Panc1 (cell line): Measurements from ENCODE around the gene GPR180. TPM values are rescaled to one million over a fixed set of nuclear protein-coding genes. Genes with fewer than 3 reads are reported as not detected.

Source experiments
- ATAC-seq: fragments of 200-7000 bp; cut with Tn5 transposase; 2 replicates; pipeline ENCODE4 v1.9.1; 2020; ENCODE audit warnings: mild to moderate bottlenecking, moderate library complexity
- BruUV-seq: library from RNA; stranded (reverse); fragments of 400-500 nt; replicated peaks from 2 replicates; lab custom pipeline; 2021; lab: Mats Ljungman, UMichigan
- CTCF ChIA-PET: fragments of 300-600 bp; sonication (Branson Sonifier 250); formaldehyde crosslinking; loops from one replicate; lab custom pipeline; 2022; ENCODE audit warnings: antibody characterized with exemption; lab: Charles Lee
- POLR2A ChIA-PET: fragments of 300-600 bp; sonication (Branson Sonifier 250); formaldehyde crosslinking; loops from one replicate; lab custom pipeline; 2022; ENCODE audit warnings: antibody characterized with exemption; lab: Charles Lee
- DNase-seq: peaks from one replicate; pipeline ENCODE4 v3.0.0-alpha.2; 2010; ENCODE audit warnings: low read depth, low spot score
- H3K27ac ChIP-seq: 2 replicates; pipeline ENCODE4 v1.5.1; 2011; ENCODE audit warnings: mild to moderate bottlenecking, low read length, inconsistent platforms
- H3K27me3 ChIP-seq: fragments of 200-500 bp; sonication (Bioruptor generic); 2 replicates; pipeline ENCODE4 v1.6.0; 2014; ENCODE audit warnings: low read length, inconsistent platforms; ENCODE audit not compliant: control insufficient read depth, insufficient read depth
- H3K36me3 ChIP-seq: fragments of 200-500 bp; sonication (Bioruptor generic); 2 replicates; pipeline ENCODE4 v1.5.1; 2014; ENCODE audit warnings: inconsistent platforms, mild to moderate bottlenecking, low read length, moderate library complexity; ENCODE audit not compliant: control insufficient read depth, insufficient read depth
- H3K4me1 ChIP-seq: 2 replicates; pipeline ENCODE4 v1.5.1; 2011; ENCODE audit warnings: inconsistent platforms, mild to moderate bottlenecking, low read length, moderate library complexity; ENCODE audit not compliant: control insufficient read depth, insufficient read depth
- H3K4me3 ChIP-seq, 2 experiments: 2 replicates each; pipeline ENCODE4 v1.5.1; 2011 to 2012; ENCODE audit warnings: low read depth in 2 of 2, low read length in 2 of 2, mild to moderate bottlenecking in 2 of 2, inconsistent platforms in 1 of 2, moderate library complexity in 1 of 2
- H3K9me3 ChIP-seq: fragments of 200-500 bp; sonication (Bioruptor generic); 2 replicates; pipeline ENCODE4 v1.5.1; 2014; ENCODE audit warnings: low read depth, mild to moderate bottlenecking, inconsistent platforms, low read length, moderate library complexity; ENCODE audit not compliant: control insufficient read depth, insufficient read depth
- CTCF ChIP-seq: fragments of 450-650 bp; IDR thresholded peaks from 2 replicates; pipeline ENCODE4 v1.5.1; 2017; ENCODE audit warnings: mild to moderate bottlenecking
- POLR2AphosphoS5 ChIP-seq: IDR thresholded peaks from 2 replicates; pipeline ENCODE4 v1.6.1; 2012; ENCODE audit warnings: mild to moderate bottlenecking, low read depth, low read length, moderate library complexity
- REST ChIP-seq, 2 experiments: IDR thresholded peaks; 2 replicates each; pipeline ENCODE4 v1.6.1; 2011 to 2012; ENCODE audit warnings: low read depth in 2 of 2, control low read depth in 1 of 2, low read length in 1 of 2, mild to moderate bottlenecking in 1 of 2, moderate library complexity in 1 of 2; ENCODE audit not compliant: insufficient read depth in 1 of 2
- SIN3A ChIP-seq: IDR thresholded peaks from 2 replicates; pipeline ENCODE4 v1.6.1; 2012; ENCODE audit warnings: low read depth, mild to moderate bottlenecking, low read length, moderate library complexity, borderline replicate concordance; ENCODE audit not compliant: insufficient read depth
- TCF7L2 ChIP-seq: IDR thresholded peaks from 2 replicates; pipeline ENCODE4 v1.6.1; 2011; ENCODE audit warnings: mild to moderate bottlenecking, low read depth, low read length, inconsistent platforms
- in situ Hi-C: cut with HindIII; loops from 2 replicates; pipeline ENCODE4 v1.10.0; 2016; ENCODE audit warnings: low sequenced_read_pairs, low pct_unique_long_range_greater_than_20kb
- intact Hi-C: fragments of 100-400 bp; cut with micrococcal nuclease; formaldehyde crosslinking; loops from one replicate; pipeline ENCODE4 v1.10.0; 2022; ENCODE audit not compliant: unreplicated experiment
- total RNA-seq: library from RNA; stranded (reverse); gene quantifications from one replicate; pipeline ENCODE4 v1.2.1, GENCODE V29; 2021; ENCODE audit not compliant: unreplicated experiment

Gene GPR180
- total RNA-seq, 1 experiment from 2014 or later, result 7.1 TPM

- ChIA-PET CTCF (interaction anchor here (1.4 kb wide), 1 partner anchor 738 kb away, joined by 4 read pairs; no protein-coding TSS in a partner anchor), POLR2A (no interaction called here)
- ATAC-seq (no peak), DNase-seq (no peak)
- no peaks in the 10 kb centered on the region for H3K4me1 ChIP-seq
- no peaks in the 10 kb centered on the region for H3K36me3 ChIP-seq
- no peak for TF ChIP-seq REST (IDR thresholded peaks at IDR 0.05; ENCODE audit: insufficient read depth in 1 of 2, low read depth in 2 of 2, low read length in 1 of 2)
- peak; percentile 35; the same call in 1 of the 2 replicates for TF ChIP-seq CTCF
- in situ Hi-C loops, result no loop called here
- intact Hi-C loops, result no loop called here
- no peak overlapping the region for H3K27ac ChIP-seq
- no peak overlapping the region for H3K4me3 ChIP-seq
- no TSS peak for BruUV-seq
- no peaks in the 10 kb centered on the region for H3K9me3 ChIP-seq
- H3K27me3 ChIP-seq, result no peaks in the 10 kb centered on the region; the same call in 1 of the 2 replicates
These were observed 59.2 kb downstream of the GPR180 start for GRCh38 chr13:94660695-94661326.

GRCh38 chr13:94661406-94661805, 59.7 kb downstream of the GPR180 start:
- ATAC-seq (no peak), DNase-seq (no peak)
- TF ChIP-seq CTCF (no peak), POLR2AphosphoS5 (no peak), REST (IDR thresholded peaks at IDR 0.05; ENCODE audit: insufficient read depth in 1 of 2, low read depth in 2 of 2, low read length in 1 of 2) (no peak), TCF7L2 (no peak), SIN3A (no peak)
- intact Hi-C loops (no loop called here), in situ Hi-C loops (no loop called here)
- no peak overlapping the region for H3K4me3 ChIP-seq
- CTCF ChIA-PET, result interaction anchor here (0.7 kb wide), 1 partner anchor 467 kb away, joined by 5 read pairs; no protein-coding TSS in a partner anchor
- BruUV-seq, result no TSS peak
- no peaks in the 10 kb centered on the region for H3K36me3 ChIP-seq
- H3K27me3 ChIP-seq, result no peaks in the 10 kb centered on the region; the same call in 1 of the 2 replicates
- H3K27ac ChIP-seq, result no peak overlapping the region
- H3K9me3 ChIP-seq, result no peaks in the 10 kb centered on the region
- H3K4me1 ChIP-seq, result no peaks in the 10 kb centered on the region
- POLR2A ChIA-PET, result interaction anchor here (0.7 kb wide), 1 partner anchor 37 kb away, joined by 3 read pairs; no protein-coding TSS in a partner anchor
